HG02938 (cell line): ENCODE data around the gene PRPF8.

Experiments used
- ATAC-seq: cut with Tn5 transposase; IDR thresholded peaks from one replicate; pipeline ENCODE4 v1.9.1; 2021; ENCODE audit warnings: mild to moderate bottlenecking, moderate library complexity; ENCODE audit not compliant: unreplicated experiment

The PRPF8 gene

DNA sequence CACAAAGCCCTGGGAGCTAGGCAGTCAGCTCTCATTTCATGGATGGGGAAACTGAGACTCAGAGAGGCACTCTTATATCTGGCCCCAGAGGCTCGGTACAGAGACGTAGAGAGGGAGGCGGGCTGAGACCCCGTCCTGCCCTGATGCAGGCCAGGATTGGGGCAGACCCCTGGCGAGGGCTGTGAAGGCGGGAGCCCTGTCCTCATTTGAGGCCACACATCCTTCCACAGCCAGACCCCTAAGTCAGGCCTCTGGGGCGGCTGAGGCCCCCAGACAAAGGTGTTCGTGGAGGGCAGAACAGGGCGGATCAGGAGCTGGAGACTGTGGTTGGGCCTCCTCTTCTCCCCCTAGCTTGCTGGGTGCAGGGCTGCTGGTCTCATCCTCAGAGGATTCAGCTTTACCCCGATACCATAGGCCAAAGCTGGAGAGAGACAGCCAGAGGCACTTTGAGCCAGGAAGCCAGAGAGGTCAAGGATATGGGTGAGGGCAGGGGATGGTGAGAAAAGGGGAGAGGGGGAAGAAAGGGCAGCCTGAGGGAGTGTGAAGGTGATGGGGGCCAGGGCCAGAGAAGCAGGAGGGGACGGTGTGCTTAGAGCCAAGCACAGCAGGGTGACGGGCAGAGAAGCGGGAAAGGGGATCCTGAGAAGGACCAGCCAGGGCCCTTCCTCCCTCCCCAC lies 38.3 kb downstream of the PRPF8 start:
- ATAC-seq = no peak

DNA sequence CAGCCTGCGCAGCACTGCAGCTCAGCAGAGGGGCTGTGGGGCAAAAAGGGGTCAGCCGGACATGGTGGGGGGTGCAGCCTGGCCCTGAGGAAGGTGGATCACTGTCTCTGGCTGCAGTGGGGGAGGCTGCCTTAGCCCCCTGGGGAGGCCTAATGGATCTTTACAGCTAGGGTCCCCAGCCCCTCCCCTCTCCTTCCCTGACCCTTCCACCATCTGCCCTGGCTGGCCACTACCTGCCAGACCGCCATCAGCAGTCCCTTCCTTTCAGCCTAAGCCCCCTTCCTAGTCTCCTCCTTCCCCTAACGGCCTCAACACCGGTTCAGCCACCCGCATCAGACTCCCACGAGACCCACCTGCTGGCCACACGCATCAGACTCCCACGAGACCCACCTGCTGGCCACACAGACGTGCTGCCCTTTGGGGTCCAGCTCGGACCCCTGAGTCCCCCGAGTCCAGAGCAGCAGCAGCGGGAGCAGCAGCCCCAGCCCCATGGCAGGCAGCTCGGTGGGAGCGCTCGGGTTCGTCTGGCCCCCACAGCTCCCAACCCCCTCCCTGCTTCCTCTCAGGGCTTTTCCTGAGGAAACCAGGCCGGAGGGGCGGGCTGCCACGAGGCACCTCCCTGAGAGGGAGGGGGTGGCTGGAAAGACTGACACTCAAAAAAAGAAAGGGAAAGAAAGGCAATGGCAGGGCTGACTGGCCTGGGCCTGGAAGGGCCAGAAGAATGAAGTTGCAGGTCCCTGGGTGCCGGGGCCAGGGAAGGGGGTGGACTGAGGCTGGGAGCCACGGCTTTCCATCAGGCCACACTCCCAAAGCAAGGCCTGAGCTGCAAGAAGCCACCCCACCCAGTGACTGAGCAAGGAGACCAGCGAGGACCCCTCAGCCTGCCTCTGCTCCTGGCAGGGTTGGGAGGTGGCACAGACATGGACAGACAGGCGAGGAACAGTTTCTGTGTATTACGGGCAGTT lies 39.2 kb downstream of the PRPF8 start, which contains the start of gene SCARF1:
TSS of gene SCARF1 (minus strand) at position 526 of the 965 bp plus-strand sequence. CDS start at position 491, 35 bp downstream.
- no peak for ATAC-seq

DNA sequence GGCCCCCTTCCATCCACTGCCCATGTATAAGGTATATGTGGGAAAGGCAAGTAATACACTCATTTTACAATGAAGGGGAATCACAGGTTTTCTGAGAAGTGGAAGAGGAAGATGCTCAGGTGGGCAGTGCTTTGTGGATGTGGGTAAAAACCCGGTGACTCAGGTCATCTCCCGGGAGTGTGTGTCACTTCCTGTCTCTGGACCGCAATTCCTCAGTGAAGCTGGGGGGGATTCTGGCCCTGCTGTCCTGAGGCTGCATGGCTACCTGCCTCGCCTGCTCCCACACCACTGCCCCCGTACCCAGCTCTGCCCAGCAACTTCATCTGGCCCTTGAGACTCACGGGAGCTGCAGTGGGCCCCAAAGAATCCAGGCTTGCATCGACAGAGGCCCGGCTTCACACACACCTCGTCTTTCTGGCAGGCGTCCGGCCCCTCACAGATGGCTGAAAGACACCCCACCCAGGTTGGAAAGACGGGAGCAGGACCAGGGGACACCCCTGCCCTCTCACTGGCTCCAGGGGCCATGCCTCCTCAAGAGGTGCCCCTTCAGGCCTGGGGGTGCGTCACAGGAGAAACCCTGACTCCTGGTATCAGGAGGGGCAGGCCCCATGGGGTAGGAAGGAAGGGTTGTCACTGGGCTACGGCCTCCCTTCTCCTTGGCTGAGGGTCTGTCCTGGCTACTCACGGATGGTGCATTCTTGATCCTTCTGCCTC lies 40.0 kb downstream of the PRPF8 start:
- ATAC-seq = no peak

DNA sequence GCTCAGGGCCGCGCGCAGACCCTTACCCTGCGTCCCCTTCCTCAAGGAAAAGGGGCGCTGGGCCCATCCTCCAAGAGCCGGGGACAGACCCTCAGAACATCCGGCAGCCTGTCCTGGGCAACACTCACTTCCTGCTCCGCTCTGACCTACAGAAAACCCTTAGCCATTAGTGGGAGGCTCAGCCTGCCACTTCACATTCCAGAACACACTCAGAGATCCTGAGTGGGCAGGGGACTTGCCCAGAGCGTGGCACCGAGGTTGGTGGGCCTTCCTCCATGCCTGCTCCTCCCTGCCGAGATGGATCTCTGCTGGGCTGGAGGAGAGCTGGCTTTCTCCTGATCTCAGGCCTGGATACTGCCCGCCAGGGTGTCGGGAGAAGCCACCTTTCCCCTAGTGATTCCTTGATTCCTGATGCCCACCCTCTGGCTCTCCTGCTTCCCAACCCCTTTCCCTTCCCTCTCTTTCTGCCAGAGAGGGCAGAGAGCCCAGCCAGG lies 40.6 kb downstream of the PRPF8 start:
- ATAC-seq = no peak

GRCh38 chr17:1643293-1643998 lies 41.2 kb downstream of the PRPF8 start:
- ATAC-seq = no peak

DNA sequence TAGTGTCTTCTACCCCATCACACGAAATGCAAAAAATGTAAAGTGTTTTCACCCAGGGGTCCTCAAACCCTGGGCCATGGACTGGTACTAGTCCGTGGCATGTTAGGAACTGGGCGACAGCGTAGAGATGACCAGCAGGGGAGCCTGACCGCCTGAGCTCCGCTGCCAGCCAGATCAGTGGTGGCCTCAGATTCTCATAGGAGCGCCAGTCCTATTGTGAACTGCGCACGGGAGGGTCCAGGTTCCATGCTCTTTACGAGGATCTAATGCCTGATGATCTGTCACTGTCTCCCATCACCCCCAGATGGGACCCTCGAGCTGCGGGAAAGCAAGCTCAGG lies 43.6 kb downstream of the PRPF8 start:
- no peak for ATAC-seq

GRCh38 chr17:1640329-1641064 lies 44.2 kb downstream of the PRPF8 start:
- ATAC-seq = no peak

GRCh38 chr17:1639549-1640180 lies 45.0 kb downstream of the PRPF8 start:
- ATAC-seq = no peak

DNA sequence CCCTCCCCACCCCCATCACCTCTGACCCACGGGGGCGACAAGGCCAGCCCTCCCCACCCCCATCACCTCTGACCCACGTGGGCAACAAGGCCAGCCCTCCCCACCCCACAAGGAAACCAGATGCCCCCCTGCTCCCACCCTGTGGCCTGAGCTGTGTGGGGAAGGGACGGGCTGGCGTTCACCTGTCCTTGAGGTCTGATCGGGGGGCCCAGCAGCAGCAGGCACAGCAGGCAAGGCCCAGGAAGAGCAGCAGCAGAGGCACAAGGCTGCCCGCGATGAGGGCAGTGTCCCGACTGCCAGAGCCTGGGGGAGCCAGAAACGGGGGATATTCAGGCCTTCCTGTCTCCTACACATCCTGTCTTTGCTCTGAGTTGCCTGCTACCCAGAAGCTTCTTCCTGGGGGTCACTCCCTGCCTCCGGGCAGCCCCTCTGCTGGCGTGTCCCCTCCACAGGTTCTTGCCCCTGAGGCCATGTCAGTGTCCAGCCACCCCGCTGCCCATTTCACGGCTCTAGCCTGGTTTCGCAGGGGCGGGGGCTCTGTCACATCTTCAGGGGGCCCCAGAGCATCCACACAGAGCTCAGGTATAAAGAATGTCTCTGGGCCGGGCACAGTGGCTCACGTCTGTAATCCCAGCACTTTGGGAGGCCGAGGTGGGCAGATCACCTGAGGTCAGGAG lies 45.9 kb downstream of the PRPF8 start:
- no peak for ATAC-seq

DNA sequence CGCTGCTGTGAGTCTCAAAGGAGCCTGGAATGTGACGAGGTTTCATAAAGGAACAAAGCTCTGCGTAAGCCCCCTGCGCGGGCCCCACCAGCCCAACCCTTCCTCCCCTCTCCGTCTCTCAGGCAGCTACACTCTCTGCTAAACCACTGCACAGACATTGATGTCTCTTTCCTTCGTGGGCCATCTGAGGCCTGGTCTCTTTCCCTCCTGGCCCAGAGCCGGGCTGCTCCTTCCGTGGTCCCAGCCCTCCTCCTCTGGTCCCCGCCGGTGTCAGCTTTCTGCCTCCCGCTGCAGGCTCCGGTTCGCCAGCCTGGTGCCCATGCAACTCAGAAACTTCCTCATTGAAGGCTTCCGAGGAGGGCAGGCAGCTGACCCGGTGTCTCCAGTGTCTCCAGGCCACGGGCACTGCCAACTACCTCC lies 46.5 kb downstream of the PRPF8 start:
- no peak for ATAC-seq

DNA sequence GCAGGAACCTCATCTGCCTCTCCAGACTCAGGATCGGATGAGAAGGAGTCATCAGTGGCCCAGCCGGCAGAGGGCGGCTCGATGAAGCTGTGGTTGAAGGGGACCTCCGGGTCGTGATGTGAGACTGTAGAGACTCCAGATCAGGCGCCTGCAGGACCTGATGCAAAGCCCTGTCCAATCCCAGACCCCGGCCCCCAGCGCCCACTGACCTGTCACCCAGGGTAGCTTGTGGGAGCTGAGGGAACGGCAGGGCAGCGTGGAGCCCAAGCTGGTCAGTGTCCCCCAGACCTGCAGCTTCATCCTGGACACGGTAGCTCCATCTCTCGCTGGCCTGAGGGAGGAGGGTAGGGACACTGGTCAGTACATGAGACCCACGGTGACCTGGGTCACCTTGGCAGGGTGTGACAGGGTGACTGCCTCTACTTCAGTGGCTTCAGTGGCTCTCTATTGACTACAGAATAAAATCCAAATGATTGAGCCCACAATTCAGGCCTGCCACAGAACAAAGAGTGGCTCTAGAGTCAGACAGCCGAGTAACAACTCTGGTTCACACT lies 47.9 kb downstream of the PRPF8 start:
- ATAC-seq = no peak

GRCh38 chr17:1635675-1636465 lies 48.8 kb downstream of the PRPF8 start:
- ATAC-seq = no peak

DNA sequence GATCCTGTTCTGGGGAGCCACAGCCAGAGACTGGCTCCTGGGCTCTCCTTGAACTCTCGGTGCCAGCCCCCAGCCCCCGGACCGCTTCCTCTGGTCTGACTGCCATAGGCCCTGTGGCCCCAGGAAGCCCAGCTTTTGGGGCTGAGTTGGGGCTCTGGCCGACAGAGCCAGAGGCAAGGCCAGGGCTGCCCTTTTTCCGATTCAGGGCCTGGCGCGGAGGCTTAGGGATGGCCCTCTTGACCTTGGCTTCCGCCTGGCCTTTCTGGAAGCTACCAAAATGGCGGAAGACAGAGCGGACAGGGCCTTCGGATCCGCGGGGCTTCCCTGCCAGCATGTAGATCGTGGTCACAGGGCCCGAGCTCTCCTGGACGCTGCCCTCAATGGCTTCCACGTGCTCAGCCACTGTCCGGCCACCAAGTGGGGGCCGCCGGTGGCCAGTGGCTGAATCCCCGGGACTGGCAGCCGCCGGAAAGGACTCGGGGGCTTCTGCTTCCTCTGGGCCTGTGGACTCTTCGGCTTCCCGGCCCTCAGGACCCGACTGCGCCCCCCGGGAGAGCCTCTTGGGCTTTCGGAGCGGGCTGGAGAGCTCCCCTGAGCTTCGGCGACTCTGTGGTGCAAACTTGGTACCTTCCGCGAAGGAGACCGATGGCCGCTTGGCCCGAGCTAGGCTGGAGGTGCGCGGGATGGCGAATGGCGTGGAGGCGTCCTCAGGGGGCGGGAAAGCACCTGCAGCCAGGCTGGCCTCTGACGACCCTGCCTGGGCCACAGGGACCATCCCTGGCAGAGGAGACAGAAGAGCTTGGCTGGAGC lies 49.6 kb downstream of the PRPF8 start:
- ATAC-seq = no peak

DNA sequence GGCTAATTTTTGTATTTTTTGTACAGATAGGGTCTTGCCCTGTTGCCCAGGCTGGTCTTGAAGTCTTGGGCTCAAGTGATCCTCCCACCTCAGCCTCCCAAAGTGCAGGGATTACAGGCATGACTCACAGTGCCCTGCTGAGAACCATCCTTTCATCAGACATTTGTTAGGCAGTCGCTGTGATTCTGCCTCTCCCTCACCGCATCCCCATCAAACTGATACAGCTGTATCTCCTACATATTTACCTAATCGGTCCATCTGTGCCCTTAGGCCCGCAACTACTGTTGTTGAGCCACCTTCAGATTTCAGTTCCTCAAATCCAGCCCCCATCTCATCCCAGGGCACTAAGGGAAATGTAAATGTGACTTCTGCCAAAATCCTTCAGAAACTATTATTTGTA lies 54.0 kb downstream of the PRPF8 start:
- ATAC-seq = no peak

DNA sequence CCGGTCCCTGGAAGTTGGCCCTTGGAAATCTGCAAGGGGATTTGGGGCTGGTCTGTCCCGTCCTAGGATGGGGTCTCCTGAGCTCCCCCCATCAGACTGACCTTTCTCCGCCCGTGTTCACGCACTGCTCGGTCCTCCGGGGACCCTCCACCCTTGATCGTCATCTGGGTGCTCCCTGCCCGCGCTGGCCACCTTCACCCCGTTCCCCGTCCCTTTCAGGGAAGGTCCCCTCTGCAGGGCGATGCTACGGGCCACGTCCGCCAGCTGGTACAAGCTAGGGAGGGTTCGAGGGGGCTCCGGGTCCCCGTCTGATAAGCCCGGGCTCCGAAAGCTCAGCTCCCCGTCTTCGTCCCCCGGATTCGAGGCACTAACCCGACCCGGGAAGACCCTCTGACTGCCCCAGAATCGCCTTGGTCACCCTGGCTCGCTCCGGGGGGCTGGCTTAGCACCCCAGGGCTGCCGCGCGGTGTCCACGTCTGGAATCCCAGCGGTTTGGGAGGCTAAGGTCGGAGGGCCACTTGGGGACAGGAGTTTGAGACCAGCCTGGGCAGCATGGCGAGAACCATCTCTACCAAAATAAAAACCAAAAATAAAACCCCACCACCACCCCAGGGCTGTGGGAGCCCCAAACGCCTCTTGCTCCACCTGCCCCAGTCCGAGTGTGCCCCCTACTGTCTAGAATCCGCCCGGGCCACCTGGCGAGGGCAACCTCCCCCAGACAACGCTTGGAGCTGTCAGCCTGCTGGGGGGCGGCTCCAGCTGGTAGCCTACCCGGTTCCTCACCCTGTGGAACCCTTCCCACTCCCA lies 55.0 kb downstream of the PRPF8 start:
- no peak for ATAC-seq

GRCh38 chr17:1628856-1629503 lies 55.7 kb downstream of the PRPF8 start:
- ATAC-seq = peak; percentile 49
